Measurements from ENCODE around the gene CYP2J2. TPM values are rescaled to one million over a fixed set of nuclear protein-coding genes. Genes with fewer than 3 reads are reported as not detected.

Gene CYP2J2
- polyA plus RNA-seq, 1 donor (not counting 4 experiments of a cell fraction or from before 2014, with no cell fraction given), result 6.7 TPM

DNA sequence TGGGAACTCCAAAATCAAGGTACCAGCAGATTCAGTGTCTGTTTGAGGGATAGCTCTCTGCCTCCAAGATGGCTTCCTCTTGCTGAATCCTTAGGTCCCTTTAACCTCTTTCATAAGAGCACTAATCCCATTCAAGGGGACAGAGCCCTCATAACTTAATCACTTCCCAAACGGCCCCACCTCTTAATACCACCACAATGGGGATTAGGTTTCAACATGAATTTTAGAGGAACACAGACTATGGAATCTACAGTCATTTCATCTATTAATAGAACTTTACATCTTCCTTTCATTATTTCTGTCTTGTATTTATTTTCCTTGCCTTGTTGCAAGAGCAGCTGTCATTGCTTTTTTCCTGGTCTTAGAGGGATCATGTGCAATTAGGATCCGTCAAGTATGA lies 81.5 kb downstream of the CYP2J2 start:
- no peaks in the 10 kb centered on the region for H3K4me1 ChIP-seq (ENCODE audit: control insufficient read depth, extremely low read depth, insufficient read depth, low read length)
- no peaks in the 10 kb centered on the region for H3K27me3 ChIP-seq (ENCODE audit: control insufficient read depth, extremely low read depth, insufficient read depth, low read length)
- H3K4me3 ChIP-seq (ENCODE audit: control insufficient read depth in 2 of 3, extremely low read depth in 1 of 3, insufficient read depth in 2 of 3, low read depth in 1 of 3, low read length in 3 of 3), result no peak overlapping the region
- H3K4me2 ChIP-seq (ENCODE audit: control insufficient read depth, extremely low read depth, insufficient read depth, low read depth, low read length), result no peak overlapping the region
- dilution Hi-C loops (cut with MboI; ENCODE audit: extremely low pct_ligation_motif_present, low sequenced_read_pairs), result no loop called here
- no peak overlapping the region for H3K9ac ChIP-seq (ENCODE audit: control insufficient read depth, extremely low read depth, insufficient read depth, low read length)
- DNase-seq (ENCODE audit: low read depth, low spot score) (no peak), FAIRE-seq (no peak)
- no peaks in the 10 kb centered on the region for H3K9me1 ChIP-seq (ENCODE audit: control insufficient read depth, extremely low read depth, insufficient read depth, low read length)
- H3K27ac ChIP-seq (ENCODE audit: control insufficient read depth, insufficient read depth, low read length), result no peak overlapping the region
- no peaks in the 10 kb centered on the region for H4K20me1 ChIP-seq (ENCODE audit: control insufficient read depth, extremely low read depth, insufficient read depth, low read length)
- H3K36me3 ChIP-seq (ENCODE audit: control insufficient read depth in 2 of 2, extremely low read depth in 1 of 2, insufficient read depth in 2 of 2, low read length in 2 of 2), result no peaks in the 10 kb centered on the region
- TF ChIP-seq CTCF (optimal IDR thresholded peaks at IDR 0.05 in 1 of 3, IDR thresholded peaks at IDR 0.05 in 1 of 3, conservative IDR thresholded peaks at IDR 0.05 in 1 of 3; ENCODE audit: extremely low read depth in 1 of 3, insufficient read depth in 2 of 3, low read length in 3 of 3), result no peak
- TF ChIP-seq EZH2 (IDR thresholded peaks at IDR 0.05; ENCODE audit: low read length), result no peak
- no peaks in the 10 kb centered on the region for H3K9me3 ChIP-seq (ENCODE audit: control insufficient read depth, low read depth, low read length)
- no peaks in the 10 kb centered on the region for H3K79me2 ChIP-seq (ENCODE audit: control insufficient read depth, insufficient read depth, low read length)
- H2AFZ ChIP-seq (ENCODE audit: control insufficient read depth, low read length), result no peak overlapping the region

Small RNA genes within 50 kb of the gene (small RNA-seq; reads per million reads assigned to genes)
- gene RN7SL475P (ENCODE audit: insufficient read length in 3 of 3, low read depth in 3 of 3, low replicate concordance in 1 of 3), result 0 reads per million in 3 experiments

Other genes starting within 250 kb of the CYP2J2 start
- gene HOOK1, start 111.8 kb downstream of the CYP2J2 start, polyA plus RNA-seq, result 3.1 to 12.7 TPM (median 11.8 TPM) in 3 replicates
- gene C1orf87, start 147.0 kb upstream of the CYP2J2 start, polyA plus RNA-seq, result not detected in 3 replicates

Data from keratinocyte (primary cell).